RWPE1 (cell line): ENCODE measurements around the gene MEG3.

Experiments
- CTCF ChIA-PET: fragments of 350-600 bp; sonication (Branson Sonifier 250); formaldehyde crosslinking; extraction: SDS; loops from one replicate; lab custom pipeline; 2021; lab: Yijun Ruan, JAX
- POLR2A ChIA-PET: fragments of 400-600 bp; formaldehyde crosslinking; extraction: SDS; loops from one replicate; lab custom pipeline; 2020; ENCODE audit warnings: antibody characterized with exemption; ENCODE audit not compliant: low non-redundant PET; lab: Yijun Ruan, JAX
- DNase-seq: peaks from one replicate; pipeline ENCODE4 v3.0.0; 2012; ENCODE audit warnings: low spot score
- H3K27ac ChIP-seq: fragments of 450-650 bp; 2 replicates; pipeline ENCODE4 v1.5.1; 2017
- TF ChIP-seq, protein P1 (sequence below): fragments of 450-650 bp; conservative IDR thresholded peaks from 2 replicates; pipeline ENCODE4 v1.5.1; 2017; ENCODE audit warnings: low read depth, mild to moderate bottlenecking

Gene MEG3

DNA sequence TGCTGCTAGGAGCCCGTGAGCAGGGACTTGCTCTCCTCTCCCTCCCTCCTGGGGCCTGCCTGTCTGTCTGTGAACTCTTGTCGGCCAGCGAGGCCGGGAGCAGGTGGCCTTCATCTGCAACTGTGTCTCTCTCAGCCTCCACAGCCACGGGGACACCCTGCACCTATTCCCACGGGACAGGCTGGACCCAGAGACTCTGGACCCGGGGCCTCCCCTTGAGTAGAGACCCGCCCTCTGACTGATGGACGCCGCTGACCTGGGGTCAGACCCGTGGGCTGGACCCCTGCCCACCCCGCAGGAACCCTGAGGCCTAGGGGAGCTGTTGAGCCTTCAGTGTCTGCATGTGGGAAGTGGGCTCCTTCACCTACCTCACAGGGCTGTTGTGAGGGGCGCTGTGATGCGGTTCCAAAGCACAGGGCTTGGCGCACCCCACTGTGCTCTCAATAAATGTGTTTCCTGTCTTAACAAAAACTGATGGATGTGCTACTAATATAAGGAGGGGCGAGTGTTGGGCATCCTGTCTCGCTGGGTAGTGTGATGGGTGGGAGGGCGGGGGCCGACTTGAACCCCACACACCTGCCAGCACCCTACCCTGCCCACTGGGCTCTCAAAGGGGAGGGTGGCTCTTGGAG lies 34.8 kb downstream of the MEG3 start:
- POLR2A ChIA-PET, result no interaction called here
- CTCF ChIA-PET, result no interaction called here
- DNase-seq, result no peak
- TF ChIP-seq, protein P1, sequence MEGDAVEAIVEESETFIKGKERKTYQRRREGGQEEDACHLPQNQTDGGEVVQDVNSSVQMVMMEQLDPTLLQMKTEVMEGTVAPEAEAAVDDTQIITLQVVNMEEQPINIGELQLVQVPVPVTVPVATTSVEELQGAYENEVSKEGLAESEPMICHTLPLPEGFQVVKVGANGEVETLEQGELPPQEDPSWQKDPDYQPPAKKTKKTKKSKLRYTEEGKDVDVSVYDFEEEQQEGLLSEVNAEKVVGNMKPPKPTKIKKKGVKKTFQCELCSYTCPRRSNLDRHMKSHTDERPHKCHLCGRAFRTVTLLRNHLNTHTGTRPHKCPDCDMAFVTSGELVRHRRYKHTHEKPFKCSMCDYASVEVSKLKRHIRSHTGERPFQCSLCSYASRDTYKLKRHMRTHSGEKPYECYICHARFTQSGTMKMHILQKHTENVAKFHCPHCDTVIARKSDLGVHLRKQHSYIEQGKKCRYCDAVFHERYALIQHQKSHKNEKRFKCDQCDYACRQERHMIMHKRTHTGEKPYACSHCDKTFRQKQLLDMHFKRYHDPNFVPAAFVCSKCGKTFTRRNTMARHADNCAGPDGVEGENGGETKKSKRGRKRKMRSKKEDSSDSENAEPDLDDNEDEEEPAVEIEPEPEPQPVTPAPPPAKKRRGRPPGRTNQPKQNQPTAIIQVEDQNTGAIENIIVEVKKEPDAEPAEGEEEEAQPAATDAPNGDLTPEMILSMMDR, result no peak
- no peak overlapping the region for H3K27ac ChIP-seq

DNA sequence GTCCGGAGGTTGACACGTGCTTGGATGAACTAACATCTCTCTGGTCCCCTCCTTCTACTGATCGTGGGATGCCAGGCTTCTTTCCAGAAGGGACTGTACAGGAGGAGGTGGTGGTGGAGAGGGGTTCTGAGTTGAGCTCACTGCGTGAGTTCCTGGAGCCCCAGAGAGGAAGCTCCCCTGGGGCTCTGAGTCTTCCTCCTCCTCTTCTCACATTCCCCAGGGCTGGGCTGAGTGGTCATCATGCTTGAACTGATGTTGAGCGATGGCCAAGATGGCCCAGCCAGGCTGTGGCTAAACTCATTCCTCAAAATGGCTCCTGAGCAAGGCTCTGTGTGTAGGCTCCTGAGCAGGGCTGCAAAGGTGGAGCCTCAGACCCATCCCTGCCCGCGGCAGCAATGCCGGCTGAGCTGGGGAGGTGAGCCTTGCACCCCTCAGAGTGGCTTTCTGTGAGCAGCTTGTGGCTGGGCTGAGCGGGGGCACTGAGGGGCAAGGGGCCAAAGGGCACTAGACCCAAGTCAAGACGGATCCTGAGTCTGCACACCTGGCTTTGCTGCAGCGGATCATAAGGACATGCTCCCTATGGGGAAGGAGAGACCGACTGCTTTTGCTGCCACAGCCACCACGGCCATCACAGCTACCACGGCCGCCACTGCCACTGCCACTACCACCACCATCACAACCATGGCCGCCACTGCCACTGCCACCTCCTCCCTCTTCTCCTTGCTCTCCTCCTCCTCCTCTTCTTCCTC lies 35.4 kb downstream of the MEG3 start:
- TF ChIP-seq, protein P1, result no peak
- no peak overlapping the region for H3K27ac ChIP-seq
- ChIA-PET POLR2A (no interaction called here), CTCF (no interaction called here)
- no peak for DNase-seq

DNA sequence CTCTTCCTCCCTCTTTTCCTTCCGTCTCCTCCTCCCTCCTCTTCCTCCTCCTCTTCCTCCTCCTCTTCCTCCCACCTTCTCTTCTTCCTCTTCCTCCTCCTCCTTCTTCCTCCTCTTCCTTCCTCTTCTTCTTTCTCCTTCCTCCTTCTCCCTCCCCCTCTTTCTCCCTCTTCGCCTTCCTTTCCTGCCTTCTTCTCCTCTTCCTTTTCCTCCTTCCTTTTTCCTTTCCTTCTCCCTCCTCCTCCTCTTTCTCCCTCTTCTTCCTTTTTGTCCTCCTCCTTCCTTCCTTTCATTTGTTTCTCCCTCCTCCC lies 36.0 kb downstream of the MEG3 start:
- no peak for DNase-seq
- TF ChIP-seq, protein P1, result no peak
- no peak overlapping the region for H3K27ac ChIP-seq
- CTCF ChIA-PET, result interaction anchor here (1.8 kb wide), 1 partner anchor 11 kb away, joined by 4 read pairs; no protein-coding TSS in a partner anchor
- POLR2A ChIA-PET, result no interaction called here

DNA sequence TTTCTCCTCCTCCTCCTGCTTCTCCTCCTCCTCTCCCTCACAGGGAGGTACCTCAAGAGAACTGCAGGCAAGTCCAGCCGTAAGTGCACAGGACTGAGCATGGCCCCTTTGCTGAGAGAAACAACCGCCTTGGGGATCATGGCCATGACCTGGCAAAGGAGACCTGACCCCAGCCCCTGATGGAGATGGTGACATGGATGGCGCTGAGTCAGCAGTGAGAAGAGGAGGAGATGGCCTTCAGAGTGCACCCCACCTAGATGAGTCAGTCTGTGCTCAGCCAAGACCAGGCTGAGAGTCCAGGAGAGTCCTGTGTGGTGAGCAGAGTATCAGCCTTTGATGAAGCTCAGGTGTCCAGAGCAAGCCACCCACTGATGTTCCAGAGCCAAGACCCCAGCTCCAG lies 36.4 kb downstream of the MEG3 start:
- TF ChIP-seq, protein P1, result no peak
- H3K27ac ChIP-seq, result no peak overlapping the region
- ChIA-PET CTCF (interaction anchor here (1.8 kb wide), 1 partner anchor 11 kb away, joined by 4 read pairs; no protein-coding TSS in a partner anchor), POLR2A (no interaction called here)
- no peak for DNase-seq

DNA sequence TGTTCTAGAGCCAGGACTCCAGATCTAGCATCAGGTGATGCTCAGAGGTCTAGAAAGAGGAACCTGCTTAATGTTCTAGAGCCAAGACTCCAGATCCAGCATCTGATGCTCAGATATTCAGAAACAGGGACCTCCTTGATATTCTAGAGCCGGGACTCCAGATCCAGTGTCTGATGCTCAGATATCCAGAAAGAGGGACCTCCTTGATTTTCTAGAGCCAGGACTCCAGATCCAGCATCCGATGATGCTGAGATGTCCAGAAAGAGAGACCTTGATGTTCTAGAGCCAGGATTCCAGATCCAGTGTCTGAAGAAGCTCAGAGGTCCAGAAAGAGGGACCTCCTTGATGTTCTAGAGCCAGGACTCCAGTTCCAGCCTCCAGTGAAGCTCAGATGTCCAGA lies 36.9 kb downstream of the MEG3 start:
- no peak overlapping the region for H3K27ac ChIP-seq
- DNase-seq, result no peak
- TF ChIP-seq, protein P1, result no peak
- ChIA-PET CTCF (interaction anchor here (1.8 kb wide), 1 partner anchor 12 kb away, joined by 4 read pairs; no protein-coding TSS in a partner anchor), POLR2A (no interaction called here)

DNA sequence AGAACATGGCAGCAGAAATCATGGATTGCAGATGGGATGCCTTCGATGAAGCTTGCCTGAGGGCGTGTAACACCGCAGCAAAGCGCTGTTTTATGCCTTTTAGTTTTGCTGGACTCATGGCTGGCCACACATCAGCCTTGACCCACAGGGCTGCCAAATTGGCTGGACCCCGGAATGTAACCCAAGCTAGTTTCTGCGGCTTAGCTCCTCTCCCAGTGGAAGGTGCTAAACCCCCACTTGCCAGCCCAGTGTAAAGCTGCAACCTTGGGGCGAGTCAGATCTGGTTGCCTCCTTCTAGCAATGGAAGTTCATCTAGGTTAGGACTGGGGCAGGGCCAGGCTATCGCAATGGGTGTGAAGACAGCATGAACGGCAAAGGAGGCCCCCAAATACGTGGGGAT lies 38.3 kb downstream of the MEG3 start:
- TF ChIP-seq, protein P1, result no peak
- H3K27ac ChIP-seq, result no peak overlapping the region
- CTCF ChIA-PET, result interaction anchor here (1.2 kb wide), 1 partner anchor 371 kb away, joined by 5 read pairs; no protein-coding TSS in a partner anchor
- POLR2A ChIA-PET, result no interaction called here
- DNase-seq, result no peak
